Daoy (cell line): ENCODE results near the gene C10orf62. TPM values are rescaled to one million over a fixed set of nuclear protein-coding genes. Genes with fewer than 3 reads are reported as not detected.
A peak's percentile ranks its signal among the peaks of the same experiment; 100 is the strongest.
"Not testable (repeated sequence)": the region's sequence is repeated elsewhere in the genome, so short reads cannot be mapped to it uniquely, and the experiment has no call there.

Experiments used
- DNase-seq: peaks from one replicate; pipeline ENCODE4 v3.0.0-alpha.2; 2015; ENCODE audit warnings: low read depth
- total RNA-seq: library from RNA; depleted of rRNA; stranded (reverse); fragments of >200 nt; shearing (Covaris generic); gene quantifications from 2 replicates; pipeline ENCODE4 v1.2.3, GENCODE V29; 2014

The C10orf62 gene
- total RNA-seq, 1 experiment from 2014 or later = not detected

- DNase-seq = no peak
Measured at GRCh38 chr10:97564776-97565175, 24.7 kb upstream of the C10orf62 start.

- no peak for DNase-seq
Measured at GRCh38 chr10:97566336-97566996, 23.1 kb upstream of the C10orf62 start.

- DNase-seq = no peak
Measured at GRCh38 chr10:97567891-97568290, 21.6 kb upstream of the C10orf62 start.

GRCh38 chr10:97570146-97570788, 19.3 kb upstream of the C10orf62 start:
- no peak for DNase-seq

- no peak for DNase-seq
Measured at GRCh38 chr10:97570789-97571471, 18.6 kb upstream of the C10orf62 start.

- no peak for DNase-seq
Measured at GRCh38 chr10:97571622-97572021, 17.9 kb upstream of the C10orf62 start.

GRCh38 chr10:97572214-97572989, 17.1 kb upstream of the C10orf62 start, which contains the start of gene ANKRD2:
Gene ANKRD2, plus strand, starts transcription at chr10:97572779. Its CDS starts 10 bp downstream, at chr10:97572789.
- DNase-seq = peak; percentile 68

- no peak for DNase-seq
Measured at GRCh38 chr10:97573021-97573420, 16.5 kb upstream of the C10orf62 start.

GRCh38 chr10:97573672-97574071, 15.8 kb upstream of the C10orf62 start:
- no peak for DNase-seq

- DNase-seq = peak; percentile 89
Measured at GRCh38 chr10:97574374-97575126, 15.0 kb upstream of the C10orf62 start.

- DNase-seq = no peak
Measured at GRCh38 chr10:97575127-97575668, 14.3 kb upstream of the C10orf62 start.

GRCh38 chr10:97576487-97576886, 13.0 kb upstream of the C10orf62 start:
- not testable (repeated sequence) for DNase-seq

- DNase-seq = no peak
Measured at GRCh38 chr10:97577701-97578100, 11.8 kb upstream of the C10orf62 start.

- DNase-seq = no peak
Measured at GRCh38 chr10:97578171-97578844, 11.2 kb upstream of the C10orf62 start.

GRCh38 chr10:97580421-97581367, 8.8 kb upstream of the C10orf62 start:
- no peak for DNase-seq

- no peak for DNase-seq
Measured at GRCh38 chr10:97582169-97582568, 7.4 kb upstream of the C10orf62 start.

GRCh38 chr10:97583476-97583875, 6.0 kb upstream of the C10orf62 start:
- no peak for DNase-seq

GRCh38 chr10:97584060-97584797, 5.3 kb upstream of the C10orf62 start, which contains the start of gene HOGA1:
Gene HOGA1, plus strand, starts transcription at chr10:97584389. Its CDS starts 315 bp downstream, at chr10:97584704.
- DNase-seq = peak; percentile 60
